ENCODE data around the gene PLN.

Gene PLN

DNA sequence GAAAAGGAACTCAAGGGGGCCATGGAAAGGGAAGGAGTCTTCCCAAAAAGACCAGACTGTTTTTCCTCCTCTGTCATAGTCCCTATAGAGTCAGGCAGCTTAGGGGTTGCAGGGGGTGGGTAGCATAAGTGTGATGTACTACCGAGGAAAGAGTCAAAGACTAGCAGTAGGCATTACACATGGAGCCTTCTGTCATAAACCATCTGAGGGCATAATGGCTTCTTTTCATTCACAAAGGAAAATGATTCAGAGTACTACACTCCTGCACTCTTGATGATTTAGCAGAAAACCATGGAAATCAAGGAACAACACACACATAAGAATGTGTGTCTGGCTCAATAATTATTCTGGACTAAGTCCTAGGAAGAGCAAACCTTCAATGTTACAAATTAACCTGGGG lies 14.9 kb downstream of the PLN start:
- Histone ChIP-seq H3K27me3 (ENCODE audit: insufficient read depth, poor library complexity, severe bottlenecking) (no peaks in the 10 kb centered on the region), H3K4me1 (ENCODE audit: insufficient read depth, poor library complexity, severe bottlenecking) (no peaks in the 10 kb centered on the region), H3K27ac (ENCODE audit: poor library complexity, severe bottlenecking) (no peak overlapping the region), H3K9me3 (ENCODE audit: severe bottlenecking) (no peaks in the 10 kb centered on the region), H3K4me3 (ENCODE audit: severe bottlenecking) (no peak overlapping the region), H3K36me3 (ENCODE audit: low read depth) (peaks cover 10% of the 10 kb centered on the region; the same call in 1 of the 2 replicates)
- DNase-seq (ENCODE audit: low spot score) = no peak
- TF ChIP-seq, protein P1, sequence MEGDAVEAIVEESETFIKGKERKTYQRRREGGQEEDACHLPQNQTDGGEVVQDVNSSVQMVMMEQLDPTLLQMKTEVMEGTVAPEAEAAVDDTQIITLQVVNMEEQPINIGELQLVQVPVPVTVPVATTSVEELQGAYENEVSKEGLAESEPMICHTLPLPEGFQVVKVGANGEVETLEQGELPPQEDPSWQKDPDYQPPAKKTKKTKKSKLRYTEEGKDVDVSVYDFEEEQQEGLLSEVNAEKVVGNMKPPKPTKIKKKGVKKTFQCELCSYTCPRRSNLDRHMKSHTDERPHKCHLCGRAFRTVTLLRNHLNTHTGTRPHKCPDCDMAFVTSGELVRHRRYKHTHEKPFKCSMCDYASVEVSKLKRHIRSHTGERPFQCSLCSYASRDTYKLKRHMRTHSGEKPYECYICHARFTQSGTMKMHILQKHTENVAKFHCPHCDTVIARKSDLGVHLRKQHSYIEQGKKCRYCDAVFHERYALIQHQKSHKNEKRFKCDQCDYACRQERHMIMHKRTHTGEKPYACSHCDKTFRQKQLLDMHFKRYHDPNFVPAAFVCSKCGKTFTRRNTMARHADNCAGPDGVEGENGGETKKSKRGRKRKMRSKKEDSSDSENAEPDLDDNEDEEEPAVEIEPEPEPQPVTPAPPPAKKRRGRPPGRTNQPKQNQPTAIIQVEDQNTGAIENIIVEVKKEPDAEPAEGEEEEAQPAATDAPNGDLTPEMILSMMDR (IDR thresholded peaks at IDR 0.05; ENCODE audit: poor library complexity, severe bottlenecking) = no peak
- ATAC-seq (ENCODE audit: low read depth) = no peak; the same call in 2 of the 3 replicates

DNA sequence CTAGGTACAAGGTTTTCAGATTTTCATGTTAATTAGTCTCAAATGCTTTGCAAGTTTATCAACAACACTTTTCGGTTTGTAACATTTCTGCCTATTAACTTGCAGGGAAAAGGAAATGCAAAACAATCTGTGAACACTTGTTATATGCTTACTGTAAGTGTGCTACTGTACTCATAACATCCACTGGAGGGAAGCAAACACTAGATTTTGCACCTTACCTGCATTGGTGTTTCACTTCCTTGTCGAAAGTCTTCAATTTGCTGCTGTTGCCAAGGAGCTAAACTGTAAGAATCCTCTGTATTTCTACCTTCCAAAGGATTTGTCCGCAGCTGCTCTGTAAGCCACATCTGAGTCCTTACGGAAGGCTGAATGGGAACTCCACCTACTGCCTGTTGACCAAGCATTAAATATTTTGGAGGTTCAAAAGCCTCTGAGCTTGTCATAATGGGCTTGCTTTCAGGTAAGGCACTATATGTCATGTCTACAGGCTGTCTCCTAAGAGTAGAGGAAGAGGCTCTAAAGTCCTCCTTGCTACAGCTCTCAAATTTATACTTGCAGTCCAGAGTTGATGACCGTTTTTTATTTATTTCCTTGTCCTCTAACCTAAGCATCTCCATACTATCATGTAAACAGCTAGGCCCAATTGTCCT lies 17.3 kb downstream of the PLN start:
- Histone ChIP-seq H3K27ac (ENCODE audit: poor library complexity, severe bottlenecking) (no peak overlapping the region), H3K4me3 (ENCODE audit: severe bottlenecking) (no peak overlapping the region), H3K4me1 (ENCODE audit: insufficient read depth, poor library complexity, severe bottlenecking) (no peaks in the 10 kb centered on the region), H3K9me3 (ENCODE audit: severe bottlenecking) (no peaks in the 10 kb centered on the region), H3K36me3 (ENCODE audit: low read depth) (peaks cover 10% of the 10 kb centered on the region; the same call in 1 of the 2 replicates), H3K27me3 (ENCODE audit: insufficient read depth, poor library complexity, severe bottlenecking) (no peaks in the 10 kb centered on the region)
- DNase-seq (ENCODE audit: low spot score) (no peak), ATAC-seq (ENCODE audit: low read depth) (peak; percentile 80)
- TF ChIP-seq, protein P1 (IDR thresholded peaks at IDR 0.05; ENCODE audit: poor library complexity, severe bottlenecking) = peak; percentile 66

DNA sequence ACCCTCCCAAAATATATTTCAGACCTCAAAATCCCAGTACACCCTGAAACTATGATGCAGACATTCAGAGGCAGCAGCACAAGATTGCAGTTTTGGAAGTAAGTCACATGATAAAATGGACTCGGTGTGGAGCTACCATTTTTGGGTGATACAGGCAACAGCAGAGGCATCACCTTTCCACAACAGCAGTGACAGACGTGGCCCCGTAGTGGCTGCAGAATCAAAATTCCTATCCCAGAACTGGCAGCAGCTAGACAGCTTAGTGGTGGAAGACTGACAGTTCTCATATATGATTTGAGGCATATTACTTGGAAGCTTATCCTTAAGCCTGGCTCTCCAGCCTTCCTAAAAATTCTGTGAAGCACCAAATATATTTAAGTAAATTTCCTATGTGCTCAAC lies 19.9 kb downstream of the PLN start:
- H3K9me3 ChIP-seq (ENCODE audit: severe bottlenecking) = no peaks in the 10 kb centered on the region
- H3K4me1 ChIP-seq (ENCODE audit: insufficient read depth, poor library complexity, severe bottlenecking) = no peaks in the 10 kb centered on the region
- ATAC-seq (ENCODE audit: low read depth) (no peak), DNase-seq (ENCODE audit: low spot score) (no peak)
- H3K36me3 ChIP-seq (ENCODE audit: low read depth) = peaks cover 10% of the 10 kb centered on the region; the same call in 1 of the 2 replicates
- no peaks in the 10 kb centered on the region for H3K27me3 ChIP-seq (ENCODE audit: insufficient read depth, poor library complexity, severe bottlenecking)
- no peak overlapping the region for H3K27ac ChIP-seq (ENCODE audit: poor library complexity, severe bottlenecking)
- no peak overlapping the region for H3K4me3 ChIP-seq (ENCODE audit: severe bottlenecking)
- TF ChIP-seq, protein P1 (IDR thresholded peaks at IDR 0.05; ENCODE audit: poor library complexity, severe bottlenecking) = no peak

DNA sequence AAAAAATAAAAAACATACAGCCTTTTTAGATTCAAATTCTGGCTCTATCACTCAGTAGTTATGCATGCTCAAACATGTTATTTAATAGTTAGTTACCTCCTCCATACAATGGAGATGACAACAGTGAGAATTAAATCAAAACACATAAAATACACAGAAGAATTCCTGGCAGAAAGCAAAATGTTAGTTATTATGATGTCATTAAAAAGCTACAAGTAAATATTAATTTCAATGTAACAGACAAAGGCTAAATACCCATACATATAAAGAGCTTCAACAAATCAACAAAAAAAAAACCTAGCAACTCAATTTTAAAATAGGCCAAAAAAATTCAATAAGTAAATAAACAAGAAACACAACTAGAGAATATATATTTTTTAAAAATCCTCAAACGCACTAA lies 21.4 kb downstream of the PLN start:
- ATAC-seq (ENCODE audit: low read depth) = no peak

DNA sequence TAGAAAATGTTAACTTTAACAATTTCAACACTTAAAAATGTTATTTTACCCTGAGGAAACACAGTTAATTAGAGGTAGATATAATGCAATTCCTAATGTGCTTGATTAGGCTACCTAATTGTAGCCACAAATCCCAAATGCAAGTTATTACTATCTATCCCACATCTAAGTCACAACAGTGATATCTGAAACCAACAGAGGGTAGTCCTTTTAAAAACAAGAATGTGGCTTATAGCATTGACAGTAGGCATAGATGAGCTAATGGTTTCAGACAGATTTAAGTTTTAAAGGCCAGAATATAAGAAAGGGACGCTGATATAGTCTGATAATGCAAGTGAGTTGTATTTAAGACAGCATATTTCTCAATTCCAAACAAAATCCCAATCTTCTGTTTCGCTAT lies 23.0 kb downstream of the PLN start:
- no peaks in the 10 kb centered on the region for H3K9me3 ChIP-seq (ENCODE audit: severe bottlenecking)
- ATAC-seq (ENCODE audit: low read depth) = no peak
- H3K4me3 ChIP-seq (ENCODE audit: severe bottlenecking) = no peak overlapping the region
- no peak for DNase-seq (ENCODE audit: low spot score)
- H3K27me3 ChIP-seq (ENCODE audit: insufficient read depth, poor library complexity, severe bottlenecking) = no peaks in the 10 kb centered on the region
- no peak overlapping the region for H3K27ac ChIP-seq (ENCODE audit: poor library complexity, severe bottlenecking)
- no peaks in the 10 kb centered on the region for H3K4me1 ChIP-seq (ENCODE audit: insufficient read depth, poor library complexity, severe bottlenecking)
- H3K36me3 ChIP-seq (ENCODE audit: low read depth) = no peaks in the 10 kb centered on the region
- TF ChIP-seq, protein P1 (IDR thresholded peaks at IDR 0.05; ENCODE audit: poor library complexity, severe bottlenecking) = no peak

More for the DNA sequence above, 21.4 kb downstream of the PLN start:
- Histone ChIP-seq H3K36me3 (ENCODE audit: low read depth) (peaks cover 7% of the 10 kb centered on the region; the same call in 1 of the 2 replicates), H3K9me3 (ENCODE audit: severe bottlenecking) (no peaks in the 10 kb centered on the region), H3K27me3 (ENCODE audit: insufficient read depth, poor library complexity, severe bottlenecking) (no peaks in the 10 kb centered on the region), H3K4me1 (ENCODE audit: insufficient read depth, poor library complexity, severe bottlenecking) (no peaks in the 10 kb centered on the region), H3K4me3 (ENCODE audit: severe bottlenecking) (no peak overlapping the region), H3K27ac (ENCODE audit: poor library complexity, severe bottlenecking) (no peak overlapping the region)
- no peak for DNase-seq (ENCODE audit: low spot score)
- TF ChIP-seq, protein P1 (IDR thresholded peaks at IDR 0.05; ENCODE audit: poor library complexity, severe bottlenecking) = no peak

Measured in RWPE2 (cell line).